HUES6 (cell line): Measurements from ENCODE around the gene SLC49A3.
"Not testable (repeated sequence)": the region's sequence is repeated elsewhere in the genome, so short reads cannot be mapped to it uniquely, and the experiment has no call there.

Experiments used
- H3K27ac ChIP-seq: 2 replicates; pipeline ENCODE4 v1.7.0; 2013; ENCODE audit warnings: low read depth, mild to moderate bottlenecking, low read length, inconsistent platforms
- H3K27me3 ChIP-seq: 2 replicates; pipeline ENCODE4 v1.6.1; 2013; ENCODE audit warnings: low read length; ENCODE audit not compliant: control insufficient read depth, insufficient read depth
- H3K36me3 ChIP-seq: 2 replicates; pipeline ENCODE4 v1.6.1; 2013; ENCODE audit warnings: low read length; ENCODE audit not compliant: control insufficient read depth, insufficient read depth
- H3K4me1 ChIP-seq: 2 replicates; pipeline ENCODE4 v1.6.1; 2013; ENCODE audit warnings: low read length; ENCODE audit not compliant: control insufficient read depth, insufficient read depth
- H3K4me3 ChIP-seq: 2 replicates; pipeline ENCODE4 v1.5.1; 2013; ENCODE audit warnings: low read depth, low read length
- H3K9ac ChIP-seq: one replicate; pipeline ENCODE4 v1.6.1; 2013; ENCODE audit warnings: mild to moderate bottlenecking, low read length
- H3K9me3 ChIP-seq: 2 replicates; pipeline ENCODE4 v1.6.1; 2013; ENCODE audit warnings: low read depth, low read length; ENCODE audit not compliant: control insufficient read depth, insufficient read depth

Gene SLC49A3

GRCh38 chr4:669806-670559 lies 19.0 kb downstream of the SLC49A3 start:
- not testable (repeated sequence) for H3K27me3 ChIP-seq, H3K9ac ChIP-seq, H3K4me3 ChIP-seq, H3K27ac ChIP-seq, H3K4me1 ChIP-seq, H3K9me3 ChIP-seq
- H3K36me3 ChIP-seq = peaks cover 21% of the 10 kb centered on the region

DNA sequence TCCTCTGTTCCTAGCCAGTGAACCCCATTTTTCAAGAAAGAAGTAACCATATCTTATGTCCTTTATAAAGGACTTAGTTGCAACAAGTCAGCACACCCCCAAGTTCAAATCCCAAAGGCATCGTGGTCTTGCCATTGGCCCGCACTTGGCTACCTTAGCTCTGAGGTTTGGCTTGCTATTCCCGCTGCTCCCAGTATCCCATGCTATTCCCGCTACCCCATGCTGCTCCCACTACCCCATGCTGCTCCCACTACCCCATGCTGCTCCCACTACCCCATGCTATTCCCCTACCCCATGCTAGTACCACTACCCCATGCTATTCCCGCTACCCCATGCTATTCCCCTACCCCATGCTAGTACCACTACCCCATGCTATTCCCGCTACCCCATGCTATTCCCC lies 20.7 kb downstream of the SLC49A3 start:
- H3K4me1 ChIP-seq, H3K9ac ChIP-seq, H3K9me3 ChIP-seq, H3K4me3 ChIP-seq, H3K27me3 ChIP-seq, H3K27ac ChIP-seq: not testable (repeated sequence)
- peaks cover 20% of the 10 kb centered on the region for H3K36me3 ChIP-seq

GRCh38 chr4:667545-667925 lies 21.4 kb downstream of the SLC49A3 start:
- no peaks in the 10 kb centered on the region for H3K27me3 ChIP-seq
- H3K27ac ChIP-seq = no peak overlapping the region
- H3K9ac ChIP-seq = no peak overlapping the region
- H3K36me3 ChIP-seq = peaks cover 14% of the 10 kb centered on the region
- H3K4me3 ChIP-seq = no peak overlapping the region
- H3K4me1 ChIP-seq = peaks cover 4% of the 10 kb centered on the region; the same call in 1 of the 2 replicates
- H3K9me3 ChIP-seq = no peaks in the 10 kb centered on the region

GRCh38 chr4:666822-667544 lies 22.0 kb downstream of the SLC49A3 start:
- Histone ChIP-seq H3K9ac (no peak overlapping the region), H3K27me3 (no peaks in the 10 kb centered on the region), H3K9me3 (no peaks in the 10 kb centered on the region)

DNA sequence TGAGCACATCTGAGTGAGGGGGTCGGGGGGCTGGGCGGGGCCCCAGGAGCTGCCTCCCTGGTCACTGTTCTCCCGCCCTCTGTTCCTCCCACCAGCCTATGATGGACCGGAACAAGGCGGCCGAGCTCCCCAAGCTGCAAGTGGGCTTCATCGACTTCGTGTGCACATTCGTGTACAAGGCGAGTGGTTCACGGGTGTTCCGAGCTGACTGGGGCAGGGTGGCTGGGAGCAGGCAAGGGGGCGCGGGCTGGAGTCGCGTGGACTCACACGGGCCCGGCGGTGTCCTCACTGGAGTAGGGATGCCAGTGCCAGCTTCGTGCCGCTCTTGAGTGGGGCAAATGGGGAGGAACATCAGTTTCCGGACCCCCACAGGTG lies 22.5 kb downstream of the SLC49A3 start:
- Histone ChIP-seq H3K4me1 (peaks cover 4% of the 10 kb centered on the region; the same call in 1 of the 2 replicates), H3K36me3 (peaks cover 2% of the 10 kb centered on the region), H3K27me3 (no peaks in the 10 kb centered on the region), H3K9me3 (no peaks in the 10 kb centered on the region), H3K4me3 (no peak overlapping the region), H3K9ac (no peak overlapping the region), H3K27ac (no peak overlapping the region)

More at GRCh38 chr4:666822-667544, 22.0 kb downstream of the SLC49A3 start:
- H3K4me1 ChIP-seq = peaks cover 4% of the 10 kb centered on the region; the same call in 1 of the 2 replicates
- H3K36me3 ChIP-seq = peaks cover 8% of the 10 kb centered on the region
- H3K27ac ChIP-seq = no peak overlapping the region
- H3K4me3 ChIP-seq = no peak overlapping the region

DNA sequence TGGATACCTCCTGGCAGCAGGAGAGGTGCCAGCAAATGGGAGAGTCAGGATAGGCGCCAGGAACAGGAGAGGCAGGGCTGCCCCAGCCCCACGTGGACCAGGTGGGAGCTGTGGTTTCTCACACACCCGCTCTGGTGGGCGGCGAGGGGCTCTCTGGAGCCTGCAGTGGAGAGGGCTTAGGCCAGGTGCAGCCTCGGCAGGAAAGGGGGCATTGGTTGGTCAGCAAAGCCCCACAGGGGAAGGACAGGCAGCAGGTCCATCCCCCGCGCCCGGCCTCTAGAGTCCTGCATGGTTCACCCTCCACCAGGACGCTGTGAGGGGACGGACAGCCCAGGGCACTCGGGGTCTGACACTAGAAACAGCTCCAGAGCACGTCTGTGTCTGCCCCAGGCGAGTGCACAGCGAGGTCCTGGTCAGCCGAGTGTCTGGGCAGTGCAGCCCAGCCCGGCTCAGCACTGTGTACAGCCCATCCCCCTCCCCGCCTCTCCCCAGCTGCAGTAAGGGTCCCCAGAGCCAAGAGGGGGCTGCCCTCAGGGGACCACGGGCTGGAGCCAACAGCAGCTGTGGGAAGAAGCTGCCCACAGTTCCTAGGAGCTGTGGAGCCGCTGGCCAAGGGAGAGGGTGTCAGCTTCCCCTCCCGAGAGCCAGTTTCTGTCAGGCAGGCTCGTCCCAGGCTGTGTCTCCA lies 23.1 kb downstream of the SLC49A3 start:
- peaks cover 4% of the 10 kb centered on the region; the same call in 1 of the 2 replicates for H3K4me1 ChIP-seq
- no peak overlapping the region for H3K27ac ChIP-seq
- H3K36me3 ChIP-seq = no peaks in the 10 kb centered on the region; the same call in 1 of the 2 replicates
- H3K4me3 ChIP-seq = no peak overlapping the region
- no peaks in the 10 kb centered on the region for H3K27me3 ChIP-seq
- no peaks in the 10 kb centered on the region for H3K9me3 ChIP-seq
- no peak overlapping the region for H3K9ac ChIP-seq

DNA sequence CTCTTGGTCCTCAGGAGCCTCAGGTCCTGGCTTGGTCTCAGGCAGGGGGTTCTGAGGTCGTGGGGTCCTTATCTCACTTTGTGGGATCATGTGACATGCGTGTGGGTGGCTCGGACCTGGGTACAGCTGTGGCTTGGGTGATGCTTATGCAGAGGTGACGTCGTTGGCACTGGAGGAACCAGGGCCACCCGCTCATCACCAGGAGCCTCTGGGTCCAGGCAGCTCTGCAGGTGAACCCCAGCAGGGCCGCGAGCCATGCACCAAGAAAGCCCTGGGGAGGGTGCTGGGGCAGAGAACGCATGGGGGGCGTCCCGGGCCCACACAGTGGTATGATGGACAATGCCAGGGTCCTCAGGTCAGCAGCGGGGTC lies 23.6 kb downstream of the SLC49A3 start:
- no peaks in the 10 kb centered on the region for H3K9me3 ChIP-seq
- no peak overlapping the region for H3K4me3 ChIP-seq
- no peak overlapping the region for H3K27ac ChIP-seq
- no peak overlapping the region for H3K9ac ChIP-seq
- no peaks in the 10 kb centered on the region; the same call in 1 of the 2 replicates for H3K36me3 ChIP-seq
- H3K27me3 ChIP-seq = no peaks in the 10 kb centered on the region
- H3K4me1 ChIP-seq = peaks cover 4% of the 10 kb centered on the region; the same call in 1 of the 2 replicates

- Histone ChIP-seq H3K4me3 (no peak overlapping the region), H3K9me3 (no peaks in the 10 kb centered on the region), H3K36me3 (no peaks in the 10 kb centered on the region; the same call in none of the 2 replicates), H3K27ac (no peak overlapping the region), H3K4me1 (peaks cover 4% of the 10 kb centered on the region; the same call in 1 of the 2 replicates), H3K27me3 (no peaks in the 10 kb centered on the region), H3K9ac (no peak overlapping the region)
Observed at GRCh38 chr4:664713-665231, 24.2 kb downstream of the SLC49A3 start.

- H3K27ac ChIP-seq = peak overlapping the region; percentile 36; the same call in 1 of the 2 replicates
- peaks cover 4% of the 10 kb centered on the region; the same call in 1 of the 2 replicates for H3K4me1 ChIP-seq
- H3K36me3 ChIP-seq = no peaks in the 10 kb centered on the region; the same call in none of the 2 replicates
- H3K4me3 ChIP-seq = peak overlapping the region; percentile 77
- H3K9me3 ChIP-seq = no peaks in the 10 kb centered on the region
- H3K9ac ChIP-seq = peak overlapping the region; percentile 78
- no peaks in the 10 kb centered on the region for H3K27me3 ChIP-seq
Observed at GRCh38 chr4:663438-664428, 25.2 kb downstream of the SLC49A3 start.

- H3K9ac ChIP-seq = peak overlapping the region; percentile 78
- peak overlapping the region; percentile 77 for H3K4me3 ChIP-seq
- H3K4me1 ChIP-seq = peaks cover 4% of the 10 kb centered on the region; the same call in 1 of the 2 replicates
- H3K27me3 ChIP-seq = no peaks in the 10 kb centered on the region
- no peak overlapping the region for H3K27ac ChIP-seq
- H3K36me3 ChIP-seq = no peaks in the 10 kb centered on the region; the same call in none of the 2 replicates
- no peaks in the 10 kb centered on the region for H3K9me3 ChIP-seq
Observed at GRCh38 chr4:663046-663437, 25.9 kb downstream of the SLC49A3 start.
